D341Med (cell line): ENCODE measurements around the gene TRIM59.

Experiments
- DNase-seq: peaks from one replicate; pipeline ENCODE4 v3.0.0; 2012; ENCODE audit warnings: low spot score

Gene TRIM59

DNA sequence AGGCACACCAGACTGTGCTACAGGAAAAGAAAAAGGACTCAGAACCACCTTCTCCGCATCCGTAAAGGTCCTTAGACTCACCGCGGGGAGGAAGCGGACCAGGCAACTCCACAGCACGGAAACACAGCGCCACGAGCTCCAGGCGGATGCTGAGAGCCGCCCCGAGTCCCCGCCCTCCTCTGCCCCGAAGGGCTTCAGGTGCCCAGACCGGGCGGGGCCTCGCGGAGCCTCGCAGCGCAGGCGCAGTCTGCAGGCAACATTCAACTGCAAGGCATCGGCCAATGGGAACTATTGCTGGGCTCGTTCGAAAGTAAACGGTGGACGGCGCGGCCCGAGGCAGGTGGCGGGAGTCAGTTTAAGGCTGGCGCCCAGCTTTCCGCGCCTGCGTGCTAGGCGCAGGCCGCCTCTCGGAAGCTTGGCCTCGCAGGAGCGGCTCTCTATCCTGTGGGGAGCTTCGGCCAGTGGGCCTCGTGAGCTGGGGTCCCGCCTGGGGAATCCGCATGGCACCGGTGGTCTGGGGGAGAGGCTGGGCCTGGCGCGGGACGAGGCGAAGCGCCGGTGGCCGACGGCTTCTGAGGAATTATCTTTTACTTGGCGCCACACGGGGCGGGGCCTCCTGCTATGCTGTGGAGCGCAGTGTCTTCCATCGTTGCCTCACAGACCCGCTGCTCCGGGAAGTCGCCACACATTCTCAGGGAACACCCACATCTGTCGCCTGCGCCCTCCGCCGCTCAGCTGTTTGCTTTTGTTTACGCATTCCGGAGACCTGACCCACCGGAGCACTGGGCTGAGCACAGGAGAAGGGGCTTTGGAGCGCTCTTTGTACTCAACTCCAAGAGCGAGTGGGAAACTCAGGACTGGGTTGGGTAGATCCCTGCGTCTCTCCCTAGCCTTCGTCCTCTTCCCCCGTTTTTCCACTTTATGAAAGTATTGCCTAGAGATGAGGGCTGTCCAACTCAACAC, at the start of gene TRIM59:
Gene TRIM59 (minus strand): TSS at position 151 of the 963 bp plus-strand sequence. CDS start 10,603 bp downstream, outside the sequence.
- DNase-seq = peak; percentile 50

DNA sequence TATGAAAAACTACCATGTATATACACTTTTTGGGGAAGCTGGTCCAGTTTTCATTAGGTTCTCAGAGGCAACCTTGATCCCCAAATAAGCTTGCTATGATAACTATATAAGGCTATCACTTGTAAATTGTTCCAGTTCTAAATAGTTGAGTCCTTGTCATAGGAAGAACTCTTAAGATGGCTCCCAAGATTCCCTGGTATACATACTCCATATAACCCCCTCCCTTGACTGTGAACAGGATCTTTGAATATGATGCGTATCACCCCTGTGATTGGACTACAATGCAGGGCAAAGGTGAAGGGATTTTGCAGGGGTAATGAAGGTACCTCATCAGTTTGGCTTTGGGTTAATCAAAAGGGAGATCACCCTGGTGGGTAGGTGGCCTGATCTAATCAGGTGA, 48.6 kb upstream of the TRIM59 start:
- DNase-seq = no peak

DNA sequence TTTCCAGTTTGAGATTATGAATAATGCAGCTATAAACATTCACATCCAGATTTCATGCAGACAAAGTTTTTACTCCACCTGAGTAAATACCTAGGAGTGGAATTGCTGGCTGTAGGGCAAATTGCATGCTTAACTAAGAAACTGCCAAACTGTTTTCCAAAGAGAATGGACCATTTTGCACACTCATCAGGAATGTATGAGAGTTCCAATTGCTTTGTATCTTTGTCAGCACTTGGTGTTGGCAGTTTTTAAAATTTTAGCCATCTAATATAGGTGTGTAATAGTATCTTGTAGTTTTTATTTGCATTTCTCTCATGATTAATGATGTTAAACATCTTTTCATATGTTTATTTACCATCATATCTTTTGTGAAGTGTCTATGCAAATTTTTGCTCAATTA, 40.6 kb upstream of the TRIM59 start:
- DNase-seq = no peak

DNA sequence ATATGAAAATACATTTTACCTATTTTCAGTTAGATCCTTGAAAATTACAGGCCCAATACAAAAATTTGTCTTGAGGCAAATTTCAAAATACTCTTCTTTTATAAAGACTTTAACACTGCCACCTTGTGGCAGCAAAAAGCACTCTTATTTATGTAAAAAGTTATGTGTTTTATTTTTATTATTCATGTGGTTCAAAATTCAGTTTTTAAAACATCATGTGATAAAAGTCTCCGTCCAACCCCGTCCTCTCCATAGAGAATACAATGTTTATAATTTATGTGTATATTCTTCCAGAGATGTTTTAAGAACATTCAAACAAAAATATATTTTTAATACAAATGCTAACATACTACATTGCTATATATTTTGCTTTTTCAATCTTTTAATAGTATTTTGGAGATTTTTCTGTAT, 36.9 kb upstream of the TRIM59 start:
- no peak for DNase-seq

- DNase-seq = no peak
Observed at GRCh38 chr3:160482796-160483195, 33.2 kb upstream of the TRIM59 start.

- DNase-seq = no peak
Observed at GRCh38 chr3:160481856-160482255, 32.3 kb upstream of the TRIM59 start.

DNA sequence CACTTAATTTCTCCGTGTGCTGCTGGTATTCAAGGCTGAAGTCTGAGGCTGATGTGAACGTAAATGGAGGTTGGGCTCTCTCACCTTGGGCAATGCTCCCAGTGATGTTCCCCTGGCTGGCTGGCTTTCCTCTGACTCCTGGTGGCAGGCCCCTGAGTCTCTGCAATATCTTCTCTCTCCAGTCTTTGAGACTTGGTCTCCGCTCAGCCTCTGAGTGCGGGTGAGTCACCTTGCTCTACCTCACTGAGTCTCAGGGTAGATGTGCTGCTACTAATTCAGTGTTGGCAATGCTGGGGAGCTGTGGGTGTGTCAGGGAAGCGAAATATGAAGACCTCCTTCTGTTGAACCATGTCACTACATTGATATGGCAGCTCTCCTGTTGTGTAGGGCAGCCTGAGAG, 31.3 kb upstream of the TRIM59 start:
- DNase-seq = no peak

GRCh38 chr3:160479376-160479775, 29.8 kb upstream of the TRIM59 start:
- DNase-seq = no peak

DNA sequence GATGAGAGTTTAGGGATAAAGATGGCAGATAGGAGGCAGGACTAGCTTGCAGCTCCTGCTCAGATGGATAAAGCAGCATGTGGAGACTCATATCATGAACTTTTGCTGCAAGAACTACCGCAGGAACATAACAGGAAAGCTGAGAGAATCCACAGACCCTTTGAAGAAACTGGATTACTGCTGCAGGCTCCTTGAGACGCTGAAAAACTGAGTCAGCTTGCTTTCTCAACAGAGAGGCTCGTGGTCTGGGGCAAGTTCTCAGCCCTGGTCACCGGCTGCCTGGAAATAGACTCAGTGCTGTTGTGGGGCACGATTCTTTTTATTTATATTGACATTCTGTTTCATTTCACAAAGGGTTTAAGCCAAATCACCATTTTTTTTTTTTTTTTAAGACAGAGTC, 28.8 kb upstream of the TRIM59 start:
- DNase-seq = no peak

GRCh38 chr3:160477750-160478149, 28.2 kb upstream of the TRIM59 start:
- DNase-seq = no peak

DNA sequence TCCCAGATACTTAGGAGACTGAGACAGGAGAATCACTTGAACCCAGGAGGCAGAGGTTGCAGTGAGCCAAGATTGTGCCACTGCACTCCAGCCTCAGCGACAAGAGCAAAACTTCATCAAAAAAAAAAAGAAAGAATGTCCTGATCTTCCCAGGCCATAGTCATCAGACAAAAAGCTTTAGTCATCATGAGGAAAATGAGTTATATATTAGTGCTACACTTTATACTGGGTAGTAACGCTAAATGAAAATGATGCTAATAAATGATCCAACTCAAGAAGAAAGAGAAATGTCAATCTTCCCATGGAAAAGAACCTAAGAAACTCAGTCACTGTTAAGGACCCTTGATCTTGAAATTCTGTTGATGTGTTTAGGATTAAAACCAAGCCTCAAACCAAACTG, 26.3 kb upstream of the TRIM59 start:
- no peak for DNase-seq

- no peak for DNase-seq
Observed at GRCh38 chr3:160475153-160475552, 25.6 kb upstream of the TRIM59 start.

DNA sequence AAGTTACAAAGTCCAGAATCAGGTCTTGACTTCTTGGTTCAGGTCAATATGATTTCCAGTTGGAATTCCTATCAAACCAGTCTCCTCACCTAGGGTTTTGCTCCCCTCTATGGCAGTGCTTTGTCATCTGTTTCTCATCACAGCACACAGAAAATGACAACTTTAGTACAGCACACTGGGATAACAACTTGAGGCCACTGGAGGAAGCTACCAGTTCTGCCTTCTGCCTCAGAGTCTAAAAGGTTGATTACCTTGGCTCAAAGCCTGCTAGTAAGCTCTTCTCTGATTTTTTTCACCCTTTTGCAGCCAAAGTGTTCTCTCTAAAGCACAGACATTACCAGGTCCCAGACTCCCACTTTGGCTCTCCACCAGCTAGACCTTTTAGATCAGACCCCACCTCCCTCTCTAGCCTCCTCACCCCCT, 24.8 kb upstream of the TRIM59 start:
- no peak for DNase-seq

- DNase-seq = no peak
Observed at GRCh38 chr3:160473978-160474377, 24.4 kb upstream of the TRIM59 start.

DNA sequence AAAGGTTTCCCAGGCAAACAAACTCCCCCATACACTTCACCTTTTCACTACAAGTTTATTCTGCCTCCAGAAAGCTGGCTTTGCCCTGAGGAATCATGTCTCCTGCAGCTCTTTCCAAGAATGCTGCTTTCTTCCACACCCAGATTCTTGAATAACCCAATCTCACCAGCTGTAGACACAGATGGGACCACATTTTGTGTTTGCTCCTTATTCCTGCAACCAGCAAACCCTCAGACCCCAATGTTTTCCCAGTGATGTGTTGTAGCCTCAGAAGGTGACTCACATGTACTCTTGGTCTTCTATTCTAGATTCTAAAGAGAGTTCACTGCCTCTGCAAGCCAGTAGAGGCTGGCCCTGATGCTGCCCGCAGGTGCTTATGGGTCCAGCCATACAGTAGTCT, 23.6 kb upstream of the TRIM59 start:
- no peak for DNase-seq

GRCh38 chr3:160472344-160472743, 22.8 kb upstream of the TRIM59 start:
- DNase-seq = no peak

DNA sequence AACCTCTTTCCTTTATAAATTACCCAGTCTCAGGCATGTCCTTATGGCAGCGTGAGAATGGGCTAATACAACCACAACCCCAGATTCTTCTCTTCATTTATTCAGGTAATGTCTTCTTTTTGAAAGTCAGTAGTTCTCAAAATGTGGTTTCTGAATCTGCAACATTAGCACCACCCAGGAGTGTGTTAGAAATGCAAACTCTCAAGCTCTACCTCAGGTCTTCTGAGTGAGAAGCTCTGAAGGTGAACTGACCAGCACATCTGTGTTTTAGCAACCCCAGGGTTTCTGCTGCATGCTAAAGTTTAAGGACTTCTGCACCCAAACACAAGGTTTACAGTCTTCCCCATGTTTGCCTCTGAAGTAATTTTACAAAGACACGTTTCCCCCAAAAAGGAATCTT, 22.3 kb upstream of the TRIM59 start:
- no peak for DNase-seq

- no peak for DNase-seq
Observed at GRCh38 chr3:160470181-160470580, 20.6 kb upstream of the TRIM59 start.

DNA sequence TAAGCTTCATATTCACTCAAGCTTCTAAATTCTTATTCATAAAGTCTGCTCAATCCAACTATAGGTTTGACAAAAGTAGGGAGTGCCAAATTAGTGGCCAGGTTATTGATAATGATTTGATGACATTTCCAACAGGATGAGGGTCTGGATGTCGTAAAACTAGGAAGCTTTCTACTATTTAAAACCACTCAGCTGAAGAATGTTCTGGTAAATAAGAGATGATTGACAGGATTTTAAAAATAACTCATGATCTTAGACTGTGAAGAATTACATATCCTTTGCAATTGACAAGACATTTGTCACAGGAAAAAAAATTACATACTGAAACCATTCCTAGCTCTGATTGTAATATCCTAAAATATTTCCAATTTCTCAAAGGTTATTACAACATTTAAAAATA, 15.4 kb upstream of the TRIM59 start:
- DNase-seq = no peak

DNA sequence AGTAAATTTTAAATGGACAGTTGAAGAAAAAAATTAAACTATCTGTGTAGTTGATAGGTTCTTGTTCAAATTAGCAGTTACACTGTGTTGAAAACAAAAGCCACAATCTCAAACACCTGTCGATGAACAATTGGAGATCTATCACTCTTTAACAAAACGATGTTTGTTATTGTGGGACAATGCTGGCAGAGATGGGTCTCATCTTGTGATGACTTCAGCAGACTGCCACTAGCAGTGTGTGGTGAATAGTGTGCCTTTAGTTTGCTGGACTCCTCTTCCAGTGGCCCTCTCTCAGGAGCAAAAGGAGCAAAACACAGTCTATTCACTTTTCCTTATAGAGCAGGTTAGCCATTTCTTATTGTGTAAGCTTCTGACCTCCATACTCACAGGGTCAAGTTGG, 14.7 kb upstream of the TRIM59 start:
- no peak for DNase-seq

GRCh38 chr3:160460033-160460432, 10.4 kb upstream of the TRIM59 start:
- DNase-seq = no peak

DNA sequence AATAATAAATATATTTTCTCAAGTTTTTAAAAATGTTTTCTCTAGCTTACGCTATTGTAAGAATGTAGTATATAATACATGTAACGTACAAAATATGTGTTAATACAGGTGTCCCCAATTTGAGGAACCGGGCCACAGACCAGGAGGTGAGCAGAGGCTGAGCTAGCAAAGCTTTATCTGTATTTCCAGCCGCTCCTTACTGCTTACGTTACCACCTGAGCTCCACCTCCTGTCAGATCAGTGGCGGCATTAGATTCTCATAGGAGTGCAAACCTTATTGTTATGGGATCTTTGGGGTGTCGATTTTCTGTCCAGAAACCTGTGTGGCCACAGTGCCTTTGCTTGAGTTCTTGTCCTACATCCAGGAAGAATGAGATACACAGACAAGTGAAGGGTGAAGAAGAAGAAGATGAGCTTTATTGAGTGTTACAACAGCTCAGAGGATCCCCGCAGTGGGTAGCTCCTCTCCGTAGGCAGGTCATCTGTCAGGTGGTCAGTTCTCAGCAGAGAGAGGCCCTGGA, 9.9 kb upstream of the TRIM59 start:
- no peak for DNase-seq

GRCh38 chr3:160458151-160458550, 8.6 kb upstream of the TRIM59 start:
- peak; percentile 55 for DNase-seq

- DNase-seq = no peak
Observed at GRCh38 chr3:160455846-160456245, 6.3 kb upstream of the TRIM59 start.
